T1000 (cell line): ENCODE results near the gene MUC13.

Source experiments
- DNase-seq: peaks from one replicate; lab custom pipeline; 2025; ENCODE audit warnings: mixed read lengths; lab: John Stamatoyannopoulos, UW

MUC13 gene

GRCh38 chr3:124896824-124897526 is 37.6 kb downstream of the MUC13 start:
- DNase-seq: no peak

GRCh38 chr3:124895756-124896155 is 38.8 kb downstream of the MUC13 start:
- DNase-seq: no peak

- no peak for DNase-seq
Observed at GRCh38 chr3:124893526-124893925, 41.0 kb downstream of the MUC13 start.

GRCh38 chr3:124890573-124891190 is 43.9 kb downstream of the MUC13 start:
- DNase-seq: no peak

- DNase-seq: no peak
Observed at GRCh38 chr3:124888482-124889441, 45.8 kb downstream of the MUC13 start.

GRCh38 chr3:124887932-124888298 is 46.6 kb downstream of the MUC13 start:
- DNase-seq: no peak

GRCh38 chr3:124887177-124887931 is 47.2 kb downstream of the MUC13 start, which contains the start of gene ITGB5:
TSS of gene ITGB5 (minus strand) at chr3:124887365. CDS start at chr3:124887000, 365 bp downstream.
- peak; percentile 57 for DNase-seq

- peak; percentile 14 for DNase-seq
Observed at GRCh38 chr3:124886168-124887056, 48.1 kb downstream of the MUC13 start.

GRCh38 chr3:124885466-124886167 is 48.9 kb downstream of the MUC13 start:
- DNase-seq: peak; percentile 25

- no peak for DNase-seq
Observed at GRCh38 chr3:124884474-124885101, 50.0 kb downstream of the MUC13 start.

- no peak for DNase-seq
Observed at GRCh38 chr3:124883766-124884473, 50.6 kb downstream of the MUC13 start.

GRCh38 chr3:124882816-124883747 is 51.5 kb downstream of the MUC13 start:
- no peak for DNase-seq

- no peak for DNase-seq
Observed at GRCh38 chr3:124881976-124882697, 52.4 kb downstream of the MUC13 start.

GRCh38 chr3:124879337-124879680 is 55.2 kb downstream of the MUC13 start:
- no peak for DNase-seq

- peak; percentile 74 for DNase-seq
Observed at GRCh38 chr3:124878561-124879336, 55.8 kb downstream of the MUC13 start.

- DNase-seq: no peak
Observed at GRCh38 chr3:124877674-124878073, 56.9 kb downstream of the MUC13 start.
